SJSA1 (cell line): Measurements from ENCODE around the gene C13orf42. TPM values are rescaled to one million over a fixed set of nuclear protein-coding genes. Genes with fewer than 3 reads are reported as not detected.

Experiments used
- DNase-seq, 2 experiments: peaks; one replicate each; pipeline ENCODE4 v3.0.0-alpha.2; 2015 to 2020; ENCODE audit warnings: low spot score in 2 of 2, low read depth in 1 of 2
- H3K27ac ChIP-seq: fragments of 250-450 bp; sonication (Bioruptor Pico); 2 replicates; pipeline ENCODE4 v1.5.1; 2020; ENCODE audit warnings: mild to moderate bottlenecking, moderate library complexity
- H3K27me3 ChIP-seq: fragments of 250-450 bp; sonication (Bioruptor Pico); replicated peaks from 2 replicates; pipeline ENCODE4 v1.5.1; 2020; ENCODE audit warnings: mild to moderate bottlenecking, moderate library complexity
- H3K36me3 ChIP-seq: fragments of 250-450 bp; sonication (Bioruptor Pico); 2 replicates; pipeline ENCODE4 v1.5.1; 2020; ENCODE audit warnings: mild to moderate bottlenecking
- H3K4me1 ChIP-seq: fragments of 250-450 bp; sonication (Bioruptor Pico); replicated peaks from 2 replicates; pipeline ENCODE4 v1.6.1; 2021; ENCODE audit warnings: mild to moderate bottlenecking
- H3K4me3 ChIP-seq: fragments of 250-450 bp; sonication (Bioruptor Pico); 2 replicates; pipeline ENCODE4 v1.5.1; 2020; ENCODE audit warnings: mild to moderate bottlenecking
- H3K9me3 ChIP-seq: fragments of 250-450 bp; sonication (Bioruptor Pico); replicated peaks from 2 replicates; pipeline ENCODE4 v1.5.1; 2020; ENCODE audit warnings: mild to moderate bottlenecking
- total RNA-seq: library from RNA; depleted of rRNA; stranded (reverse); fragments of >200 nt; shearing (Covaris generic); gene quantifications from 2 replicates; pipeline ENCODE4 v1.2.3, GENCODE V29; 2014

Gene C13orf42
- total RNA-seq, 1 experiment from 2014 or later: not detected

DNA sequence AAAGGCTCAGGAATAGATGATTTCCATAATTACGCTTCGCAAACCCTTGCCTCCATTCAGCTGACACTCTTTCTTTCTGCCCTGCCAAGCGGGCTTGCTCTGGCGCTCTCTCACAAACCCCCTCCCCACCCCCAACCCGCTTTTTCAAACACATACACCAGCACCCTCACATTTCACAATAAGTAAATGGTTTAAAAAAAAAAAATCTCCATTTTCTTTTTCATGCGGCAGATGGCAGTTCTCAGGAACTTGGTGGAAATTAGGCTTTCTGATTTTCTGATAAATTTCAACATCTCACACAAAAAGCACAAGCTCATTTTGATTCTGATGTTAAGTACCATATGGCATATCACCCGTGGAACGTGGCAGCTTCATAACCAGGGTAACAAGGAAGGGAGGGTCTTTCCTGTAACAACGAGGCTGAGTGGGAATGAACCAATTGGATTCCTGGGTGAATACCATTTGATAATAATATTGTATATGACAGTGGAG lies 43.8 kb downstream of the C13orf42 start:
- H3K36me3 ChIP-seq: no peaks in the 10 kb centered on the region
- H3K9me3 ChIP-seq: no peaks in the 10 kb centered on the region
- H3K4me1 ChIP-seq: peaks cover 14% of the 10 kb centered on the region
- peaks cover 8% of the 10 kb centered on the region; the same call in 1 of the 2 replicates for H3K27me3 ChIP-seq
- no peak for DNase-seq
- H3K4me3 ChIP-seq: no peak overlapping the region
- no peak overlapping the region for H3K27ac ChIP-seq

DNA sequence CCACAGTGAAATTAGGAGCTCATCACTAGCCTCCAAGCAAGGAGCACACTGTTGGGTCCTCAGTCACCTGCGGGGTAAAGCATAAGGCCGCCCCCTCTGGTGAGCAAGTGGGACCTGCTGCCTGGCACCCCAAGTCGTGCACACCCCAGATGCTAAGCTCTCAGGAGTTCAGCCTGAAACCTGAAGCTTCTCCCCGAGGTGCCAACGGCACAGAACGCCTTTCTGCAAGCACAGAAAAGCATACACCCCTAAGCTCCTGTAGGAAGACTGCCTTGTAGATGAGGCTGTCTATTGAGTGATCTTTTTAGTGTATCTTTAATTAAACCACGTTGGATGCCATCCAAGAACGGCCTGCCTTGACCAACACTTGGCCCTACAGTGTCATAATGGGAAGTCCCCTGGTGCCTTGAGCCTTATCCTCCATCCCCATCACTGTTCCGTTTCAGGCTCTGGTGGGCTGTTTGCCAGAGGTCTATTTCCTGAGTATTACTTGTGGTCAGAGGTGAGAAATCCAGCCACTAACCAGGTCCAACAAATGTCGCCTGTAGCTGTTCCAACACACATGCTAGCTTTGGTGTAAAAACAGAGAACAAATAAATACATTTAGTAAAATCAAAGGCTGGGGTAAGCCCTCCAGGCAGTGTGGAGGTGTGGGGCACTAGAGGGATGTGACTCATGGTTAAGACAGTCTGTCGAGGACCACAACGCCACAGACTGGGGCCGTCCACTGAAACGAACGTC lies 44.8 kb downstream of the C13orf42 start:
- H3K27me3 ChIP-seq: peaks cover 12% of the 10 kb centered on the region; the same call in 1 of the 2 replicates
- peaks cover 14% of the 10 kb centered on the region for H3K4me1 ChIP-seq
- H3K27ac ChIP-seq: no peak overlapping the region
- peak; percentile 69 to 78 for DNase-seq
- H3K4me3 ChIP-seq: no peak overlapping the region
- no peaks in the 10 kb centered on the region for H3K36me3 ChIP-seq
- no peaks in the 10 kb centered on the region for H3K9me3 ChIP-seq

DNA sequence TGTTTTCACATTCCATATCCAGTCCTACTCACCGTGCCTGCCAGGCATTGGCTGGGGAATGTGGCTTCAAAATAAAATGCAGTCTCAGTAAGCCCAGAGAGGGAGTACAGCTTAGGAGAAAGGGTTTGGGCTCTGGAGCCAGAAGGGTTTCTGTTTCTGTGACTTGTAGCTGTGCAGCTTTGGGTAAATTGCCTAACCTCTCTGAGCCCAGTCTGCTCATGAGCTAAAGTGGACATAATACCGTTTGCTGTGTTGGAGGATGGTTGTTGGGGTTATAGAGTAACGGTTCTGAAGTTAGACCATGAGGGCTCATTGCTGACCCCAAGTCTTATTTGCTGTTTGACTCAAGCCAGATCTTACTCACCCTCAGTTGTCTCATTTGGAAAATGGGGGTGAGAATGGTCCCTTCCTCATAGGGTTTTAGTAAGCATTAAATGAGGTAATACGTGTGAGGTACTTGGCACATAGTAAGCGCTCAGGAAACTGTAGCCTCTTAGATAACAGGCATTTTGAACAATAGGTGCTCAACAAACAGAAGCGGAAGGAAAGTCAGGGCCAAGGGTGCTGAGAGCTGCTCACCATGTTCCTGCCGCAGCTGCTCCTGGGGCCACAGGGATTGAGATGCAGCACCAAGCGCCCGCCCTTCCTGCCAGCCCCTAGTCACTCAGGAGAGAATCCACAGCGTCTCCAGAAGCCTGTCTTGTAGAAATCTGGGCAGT lies 45.5 kb downstream of the C13orf42 start:
- H3K9me3 ChIP-seq: no peaks in the 10 kb centered on the region
- DNase-seq: no peak

DNA sequence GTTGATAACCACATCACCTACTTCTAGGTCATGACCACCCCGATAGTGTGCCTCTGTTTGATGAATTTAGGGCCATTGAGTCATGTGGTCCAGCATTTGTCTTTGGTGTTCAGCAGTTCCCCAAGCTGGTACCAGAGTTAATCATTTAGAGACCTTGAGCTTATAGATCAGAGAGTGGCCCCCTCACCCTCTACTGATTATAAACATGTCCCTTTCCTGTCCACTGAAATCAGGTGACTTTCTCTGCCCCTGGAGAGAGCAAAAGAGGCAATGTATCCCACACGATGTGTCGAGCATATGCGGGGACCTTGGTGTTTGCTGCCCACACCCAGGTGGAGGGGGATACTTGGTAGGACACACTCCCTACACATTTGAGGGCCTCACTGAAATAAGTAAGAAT lies 46.3 kb downstream of the C13orf42 start:
- Histone ChIP-seq H3K4me3 (no peak overlapping the region), H3K9me3 (no peaks in the 10 kb centered on the region), H3K36me3 (no peaks in the 10 kb centered on the region), H3K27me3 (peaks cover 12% of the 10 kb centered on the region; the same call in 1 of the 2 replicates), H3K4me1 (peaks cover 12% of the 10 kb centered on the region), H3K27ac (no peak overlapping the region)
- DNase-seq: no peak

More for the DNA sequence above, 45.5 kb downstream of the C13orf42 start:
- H3K36me3 ChIP-seq: no peaks in the 10 kb centered on the region
- H3K4me1 ChIP-seq: peaks cover 14% of the 10 kb centered on the region
- no peak overlapping the region for H3K27ac ChIP-seq
- no peak overlapping the region for H3K4me3 ChIP-seq
- H3K27me3 ChIP-seq: peaks cover 12% of the 10 kb centered on the region; the same call in 1 of the 2 replicates

DNA sequence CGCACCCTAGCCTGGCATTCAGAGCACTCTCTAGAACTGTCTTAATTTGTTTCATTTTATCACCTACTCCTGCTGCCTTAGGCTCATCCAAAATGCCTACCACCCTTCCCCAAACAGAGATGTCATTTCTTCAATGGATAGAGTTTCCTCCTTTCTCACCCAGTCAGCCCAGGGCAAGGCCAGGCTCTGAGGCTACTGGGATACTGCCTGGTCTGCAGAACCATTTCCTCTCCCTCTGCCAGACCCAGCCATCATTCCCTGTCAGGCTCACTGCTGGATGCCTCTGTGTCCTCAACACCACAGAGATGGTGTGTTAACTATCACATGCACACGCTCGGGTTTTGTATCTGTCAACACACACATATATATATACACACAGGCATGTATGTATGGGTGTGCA lies 47.2 kb downstream of the C13orf42 start:
- DNase-seq: no peak
- H3K4me3 ChIP-seq: no peak overlapping the region
- H3K27me3 ChIP-seq: peaks cover 12% of the 10 kb centered on the region; the same call in 1 of the 2 replicates
- no peaks in the 10 kb centered on the region for H3K36me3 ChIP-seq
- H3K27ac ChIP-seq: no peak overlapping the region
- H3K9me3 ChIP-seq: no peaks in the 10 kb centered on the region
- peaks cover 11% of the 10 kb centered on the region for H3K4me1 ChIP-seq

DNA sequence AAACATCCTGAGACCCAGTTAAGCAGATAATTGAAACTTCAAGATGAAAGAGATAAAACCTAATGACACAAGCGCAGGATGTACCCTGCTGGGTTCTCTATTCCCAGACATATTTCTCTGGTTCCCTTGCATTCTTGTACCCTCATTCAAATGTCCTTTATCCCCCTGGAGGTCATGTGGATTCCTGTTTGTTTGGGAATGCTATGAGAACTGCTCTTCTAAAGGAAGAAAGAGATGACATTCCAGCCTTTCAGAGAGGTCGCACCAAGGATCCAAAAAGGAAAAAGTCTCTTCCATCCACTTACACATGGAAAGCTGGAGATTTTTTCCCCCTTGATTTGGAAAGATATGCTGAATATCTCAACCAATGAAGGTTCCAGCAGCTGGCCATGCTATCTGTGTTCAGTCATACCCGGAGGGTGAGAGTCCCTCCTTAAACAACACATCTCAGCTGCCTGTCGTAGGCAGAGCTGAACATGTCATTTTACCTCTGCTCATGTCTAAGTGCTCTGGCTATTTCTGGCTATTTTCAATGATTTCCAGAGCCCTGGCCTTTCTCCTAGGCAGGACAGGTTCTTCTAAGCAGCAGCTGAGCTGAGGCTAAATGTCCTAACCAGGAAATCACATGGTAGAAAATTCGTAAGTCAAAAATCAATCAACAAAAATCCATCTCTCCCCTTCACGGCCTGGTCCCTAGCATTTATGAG lies 52.5 kb downstream of the C13orf42 start:
- Histone ChIP-seq H3K9me3 (no peaks in the 10 kb centered on the region), H3K36me3 (no peaks in the 10 kb centered on the region), H3K27ac (no peak overlapping the region)

DNA sequence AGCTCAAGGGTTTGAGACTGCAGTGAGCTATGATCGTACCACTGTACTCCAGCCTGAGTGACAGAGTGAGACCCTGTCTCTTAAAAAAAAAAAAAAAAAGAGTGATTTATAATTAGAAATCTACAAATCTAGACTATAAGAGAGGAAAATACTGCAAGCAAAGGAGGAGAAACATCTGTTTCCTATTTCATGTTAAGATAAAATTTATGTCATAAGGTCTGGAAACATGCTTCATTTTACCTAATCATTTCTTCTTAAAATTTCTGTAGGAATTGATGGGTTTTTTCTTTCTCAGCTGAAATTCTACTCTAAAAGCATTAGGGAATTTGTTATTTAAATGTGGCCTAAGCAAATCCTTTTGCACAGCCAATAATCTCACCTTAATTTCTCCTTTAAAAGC lies 53.2 kb downstream of the C13orf42 start:
- H3K27me3 ChIP-seq: peaks cover 7% of the 10 kb centered on the region; the same call in 1 of the 2 replicates
- H3K36me3 ChIP-seq: no peaks in the 10 kb centered on the region
- H3K4me3 ChIP-seq: no peak overlapping the region
- no peaks in the 10 kb centered on the region for H3K9me3 ChIP-seq
- DNase-seq: no peak
- no peaks in the 10 kb centered on the region for H3K4me1 ChIP-seq
- no peak overlapping the region for H3K27ac ChIP-seq

More for the DNA sequence above, 52.5 kb downstream of the C13orf42 start:
- no peaks in the 10 kb centered on the region for H3K4me1 ChIP-seq
- H3K27me3 ChIP-seq: peaks cover 7% of the 10 kb centered on the region; the same call in 1 of the 2 replicates
- no peak overlapping the region for H3K4me3 ChIP-seq
- DNase-seq: no peak

DNA sequence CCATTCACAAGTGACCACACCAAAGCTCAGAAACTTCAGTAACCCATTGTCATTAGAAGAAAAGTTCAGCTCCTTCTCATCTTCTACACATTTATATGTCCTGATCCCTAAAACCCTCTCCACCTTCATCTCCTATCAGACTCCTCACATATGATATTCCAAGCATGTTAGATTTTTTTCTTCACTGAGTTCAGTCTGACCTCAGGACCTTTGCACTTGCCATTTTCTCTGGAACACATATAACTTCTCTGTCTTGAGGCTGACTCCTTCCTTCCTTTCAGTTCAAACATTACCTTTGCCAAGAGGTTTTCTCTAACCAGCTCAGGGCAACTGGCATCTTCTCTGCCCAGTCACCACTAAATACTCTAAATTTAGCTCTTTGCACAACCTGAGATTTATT lies 54.1 kb downstream of the C13orf42 start:
- no peaks in the 10 kb centered on the region for H3K4me1 ChIP-seq
- no peaks in the 10 kb centered on the region for H3K36me3 ChIP-seq

DNA sequence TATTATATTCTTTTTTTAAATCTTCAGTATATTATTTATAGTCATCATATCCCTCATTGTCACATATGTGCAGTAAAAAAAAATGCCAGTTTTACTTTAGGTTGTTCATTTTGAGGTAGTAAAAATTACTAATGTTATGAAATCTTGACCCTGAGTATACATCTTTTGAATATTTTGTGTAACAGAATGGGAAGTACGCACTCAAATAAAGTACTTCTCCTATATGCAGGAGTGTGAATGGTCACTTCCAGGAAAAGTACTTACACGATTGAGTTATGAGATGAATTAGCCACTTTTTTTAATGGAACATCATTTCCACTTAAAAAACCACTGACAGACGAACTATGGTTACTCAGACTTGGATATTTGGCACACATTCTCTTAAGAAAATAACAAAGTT lies 58.5 kb downstream of the C13orf42 start:
- Histone ChIP-seq H3K36me3 (no peaks in the 10 kb centered on the region), H3K27ac (no peak overlapping the region), H3K4me1 (no peaks in the 10 kb centered on the region), H3K4me3 (no peak overlapping the region), H3K9me3 (no peaks in the 10 kb centered on the region), H3K27me3 (no peaks in the 10 kb centered on the region)
- DNase-seq: no peak

More for the DNA sequence above, 54.1 kb downstream of the C13orf42 start:
- no peak overlapping the region for H3K27ac ChIP-seq
- H3K9me3 ChIP-seq: no peaks in the 10 kb centered on the region
- H3K27me3 ChIP-seq: peaks cover 1% of the 10 kb centered on the region; the same call in 1 of the 2 replicates
- H3K4me3 ChIP-seq: no peak overlapping the region
- DNase-seq: no peak

DNA sequence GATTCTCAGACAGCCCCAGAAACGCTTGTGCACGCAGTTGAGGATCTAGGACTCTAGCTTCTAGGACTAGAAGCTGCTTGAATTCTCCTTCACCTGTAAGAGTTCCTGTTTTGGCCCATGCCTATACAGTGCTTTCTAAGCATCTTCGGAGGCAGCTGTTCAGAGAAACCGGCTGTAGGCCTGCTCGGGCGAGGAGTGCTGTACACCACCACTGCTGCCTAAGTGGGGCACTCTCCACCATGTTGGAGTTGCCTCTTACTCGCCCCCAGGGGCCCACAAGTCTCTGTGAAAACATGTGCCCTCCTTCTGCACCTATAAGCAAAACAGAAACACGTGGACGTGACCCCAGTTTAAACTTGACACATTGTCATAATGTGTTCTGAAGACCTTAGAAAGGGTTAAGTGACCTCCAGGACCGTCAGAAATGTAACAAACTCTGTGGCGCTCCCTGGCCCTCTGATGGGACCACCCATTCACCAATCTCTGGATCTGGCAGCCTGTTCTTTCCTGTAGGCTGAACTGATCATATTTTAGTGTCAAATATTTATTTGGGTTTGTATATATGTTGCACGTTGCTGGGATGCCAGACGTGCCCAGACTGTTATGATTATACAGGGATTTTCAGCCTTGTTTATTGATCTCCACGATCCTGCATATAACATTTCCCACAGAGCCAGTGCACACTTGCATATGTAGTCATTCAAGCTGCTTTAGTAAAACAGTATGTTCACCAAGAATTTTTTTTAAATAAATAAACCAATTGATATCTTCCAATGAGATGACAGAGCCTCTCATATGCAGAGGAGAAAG lies 60.8 kb downstream of the C13orf42 start:
- peak in 1 of 2 experiments; percentile 12 for DNase-seq
- no peaks in the 10 kb centered on the region for H3K4me1 ChIP-seq
- H3K4me3 ChIP-seq: no peak overlapping the region
- H3K9me3 ChIP-seq: no peaks in the 10 kb centered on the region
- no peak overlapping the region for H3K27ac ChIP-seq
- no peaks in the 10 kb centered on the region for H3K27me3 ChIP-seq
- no peaks in the 10 kb centered on the region for H3K36me3 ChIP-seq

DNA sequence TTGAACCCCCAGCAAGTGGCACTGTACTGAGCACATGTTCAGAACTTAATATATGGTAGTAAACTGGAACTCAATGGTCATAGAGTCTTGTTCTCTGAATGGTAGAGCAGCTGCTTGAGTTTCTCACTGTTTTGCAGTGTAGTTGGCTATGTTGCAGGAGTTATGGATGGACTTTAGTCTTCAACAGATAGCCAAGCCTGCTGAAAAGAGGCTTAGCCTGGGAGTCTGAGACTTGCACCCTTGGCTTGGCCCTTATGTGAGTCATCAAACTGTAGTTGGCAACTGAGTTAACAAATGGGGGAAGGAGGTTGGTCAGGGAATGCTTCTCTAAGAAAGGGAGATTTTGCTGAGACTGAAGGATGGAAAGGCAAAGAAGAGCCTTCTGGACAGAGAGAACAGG lies 62.5 kb downstream of the C13orf42 start:
- Histone ChIP-seq H3K36me3 (no peaks in the 10 kb centered on the region), H3K27me3 (no peaks in the 10 kb centered on the region), H3K4me3 (no peak overlapping the region), H3K9me3 (no peaks in the 10 kb centered on the region), H3K27ac (no peak overlapping the region), H3K4me1 (no peaks in the 10 kb centered on the region)
- DNase-seq: no peak

DNA sequence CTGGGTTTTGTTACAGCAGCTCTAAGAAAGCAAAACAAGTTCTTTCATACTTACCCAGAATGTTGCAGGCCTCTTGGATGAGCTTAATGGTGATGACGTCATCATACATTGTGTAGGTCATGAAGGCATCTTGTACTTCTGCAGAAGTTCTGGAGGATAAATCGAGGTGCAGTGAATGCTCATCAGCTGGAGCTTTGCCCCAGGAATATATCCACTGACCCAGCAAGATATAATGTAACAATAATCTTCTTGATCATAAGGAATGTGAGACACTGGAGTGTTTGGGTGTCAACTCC lies 63.0 kb downstream of the C13orf42 start:
- H3K27ac ChIP-seq: no peak overlapping the region
- no peaks in the 10 kb centered on the region for H3K9me3 ChIP-seq
- no peak overlapping the region for H3K4me3 ChIP-seq
- no peaks in the 10 kb centered on the region for H3K4me1 ChIP-seq
- DNase-seq: no peak
- no peaks in the 10 kb centered on the region for H3K36me3 ChIP-seq
- H3K27me3 ChIP-seq: no peaks in the 10 kb centered on the region

DNA sequence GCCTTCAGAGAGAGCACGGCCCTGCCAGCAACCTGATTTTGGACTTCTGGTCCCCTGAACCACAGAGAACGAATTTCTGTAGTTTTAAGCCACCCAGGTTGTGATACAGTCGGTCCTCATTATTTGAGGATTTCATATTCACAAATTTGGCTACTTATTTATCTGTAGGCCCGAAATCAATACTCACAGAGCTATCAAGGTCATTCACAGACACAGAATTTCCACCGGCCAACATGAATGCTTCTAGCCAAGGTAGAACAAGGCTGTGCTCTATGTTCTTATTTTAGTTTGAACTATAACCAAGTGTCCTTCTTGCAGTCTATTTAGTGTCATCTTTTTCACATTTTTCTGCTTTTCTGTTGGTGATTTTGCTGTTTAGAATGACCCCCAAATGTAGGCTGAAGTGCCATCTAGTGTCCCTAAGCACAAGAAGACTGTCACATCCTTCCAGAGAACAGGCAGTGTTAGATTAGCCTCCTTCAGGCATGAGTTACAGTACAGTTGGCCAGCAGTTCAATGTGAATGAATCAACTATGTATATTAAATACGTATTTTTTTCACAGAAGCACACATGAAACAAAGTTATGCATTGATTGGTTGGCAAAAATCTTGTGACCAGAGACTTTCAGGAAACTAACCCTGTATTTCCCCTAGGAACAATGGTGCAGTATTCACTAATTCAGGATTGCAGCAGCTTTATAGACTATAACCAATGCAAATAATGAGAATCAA lies 63.5 kb downstream of the C13orf42 start:
- no peak overlapping the region for H3K4me3 ChIP-seq
- H3K4me1 ChIP-seq: no peaks in the 10 kb centered on the region
- no peak for DNase-seq
- no peaks in the 10 kb centered on the region for H3K9me3 ChIP-seq
- no peak overlapping the region for H3K27ac ChIP-seq
- H3K36me3 ChIP-seq: no peaks in the 10 kb centered on the region
- H3K27me3 ChIP-seq: no peaks in the 10 kb centered on the region
